ENCODE measurements around the gene PLPPR4.

DNA sequence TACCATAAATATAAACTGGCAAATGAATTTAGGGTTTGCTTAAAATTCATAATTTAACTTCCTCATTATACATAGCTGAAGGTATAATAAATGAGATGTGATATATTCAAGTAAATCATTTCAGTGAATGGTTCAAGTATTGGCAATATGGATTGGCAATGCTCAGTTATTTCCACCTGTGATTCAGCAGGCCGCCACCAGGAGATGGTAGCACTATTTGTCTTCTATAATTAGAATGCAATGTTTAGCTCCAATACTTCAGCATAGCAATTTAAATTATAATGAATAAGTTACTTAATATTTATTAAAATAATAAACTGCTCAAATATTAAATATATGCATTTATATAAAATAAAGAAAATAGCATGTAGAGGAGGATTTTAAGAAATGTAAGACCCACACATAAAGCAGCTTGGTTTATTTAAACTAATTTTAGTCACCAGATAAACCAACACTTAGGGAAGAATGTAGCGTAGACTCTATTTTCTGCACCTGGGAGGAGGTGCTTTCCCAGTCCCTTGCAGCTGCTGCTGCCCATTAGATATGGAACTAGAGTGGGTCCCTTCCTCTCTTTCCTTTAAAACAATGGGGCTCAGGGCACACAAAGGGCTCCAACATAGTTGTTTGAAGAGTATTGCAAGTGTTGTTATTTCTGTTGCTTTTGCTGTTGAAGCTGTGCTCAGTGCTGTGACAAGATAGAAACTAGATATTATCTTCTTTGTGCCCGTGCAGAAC lies 62.1 kb downstream of the PLPPR4 start:
- TF ChIP-seq, protein P1, sequence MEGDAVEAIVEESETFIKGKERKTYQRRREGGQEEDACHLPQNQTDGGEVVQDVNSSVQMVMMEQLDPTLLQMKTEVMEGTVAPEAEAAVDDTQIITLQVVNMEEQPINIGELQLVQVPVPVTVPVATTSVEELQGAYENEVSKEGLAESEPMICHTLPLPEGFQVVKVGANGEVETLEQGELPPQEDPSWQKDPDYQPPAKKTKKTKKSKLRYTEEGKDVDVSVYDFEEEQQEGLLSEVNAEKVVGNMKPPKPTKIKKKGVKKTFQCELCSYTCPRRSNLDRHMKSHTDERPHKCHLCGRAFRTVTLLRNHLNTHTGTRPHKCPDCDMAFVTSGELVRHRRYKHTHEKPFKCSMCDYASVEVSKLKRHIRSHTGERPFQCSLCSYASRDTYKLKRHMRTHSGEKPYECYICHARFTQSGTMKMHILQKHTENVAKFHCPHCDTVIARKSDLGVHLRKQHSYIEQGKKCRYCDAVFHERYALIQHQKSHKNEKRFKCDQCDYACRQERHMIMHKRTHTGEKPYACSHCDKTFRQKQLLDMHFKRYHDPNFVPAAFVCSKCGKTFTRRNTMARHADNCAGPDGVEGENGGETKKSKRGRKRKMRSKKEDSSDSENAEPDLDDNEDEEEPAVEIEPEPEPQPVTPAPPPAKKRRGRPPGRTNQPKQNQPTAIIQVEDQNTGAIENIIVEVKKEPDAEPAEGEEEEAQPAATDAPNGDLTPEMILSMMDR (IDR thresholded peaks at IDR 0.05): peak in 11 of 12 donors; percentile 14 to 49 (median 25)
- TF ChIP-seq POLR2A (IDR thresholded peaks at IDR 0.05): no peak

Data from heart left ventricle (tissue), 13 donors.